ENCODE data around the gene HCN4. TPM values are rescaled to one million over a fixed set of nuclear protein-coding genes. Genes with fewer than 3 reads are reported as not detected.

Gene HCN4
- total RNA-seq, 1 donor from 2014 or later, result not detected

DNA sequence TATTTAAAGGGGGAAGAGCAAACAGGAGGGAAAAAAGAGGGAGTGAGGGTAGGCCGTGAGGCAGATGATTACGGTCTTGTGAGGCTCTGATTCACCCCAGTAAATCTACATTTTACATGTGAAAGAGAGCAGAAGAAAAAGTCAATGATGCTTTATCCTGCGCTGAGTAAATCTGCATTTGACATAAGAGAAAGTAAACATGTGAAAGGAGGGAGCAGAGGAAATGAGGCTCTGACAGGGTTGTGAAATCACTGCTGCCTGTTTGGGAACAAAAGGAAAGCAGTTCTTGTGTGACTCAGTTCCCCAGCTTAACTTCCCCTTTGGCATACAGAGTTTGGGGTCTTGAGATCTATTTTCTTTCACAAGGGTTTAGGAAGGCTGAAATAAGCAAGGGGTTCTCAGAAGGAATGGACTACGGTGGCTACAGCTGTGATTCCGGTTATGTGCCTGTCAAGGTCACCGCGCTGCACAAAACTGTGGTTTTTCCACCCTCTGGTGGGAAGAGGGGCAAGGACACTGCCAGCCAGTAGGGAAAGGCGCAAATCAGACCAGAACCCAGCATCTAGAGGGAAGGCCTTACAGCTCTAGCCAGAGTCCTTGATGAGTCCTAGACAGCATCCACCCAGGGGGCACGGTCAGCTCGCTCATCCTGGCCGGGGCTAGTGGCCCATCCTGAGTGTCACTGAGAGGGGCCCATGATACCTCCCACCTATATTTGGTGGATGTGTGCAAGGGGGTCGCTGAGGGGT lies 18.9 kb upstream of the HCN4 start:
- Mint-ChIP-seq H3K4me3 (no peak overlapping the region), H3K27ac (no peak overlapping the region), H3K36me3 (ENCODE audit: low read depth) (no peaks in the 10 kb centered on the region), H3K27me3 (peaks cover 12% of the 10 kb centered on the region), H3K9me3 (no peaks in the 10 kb centered on the region), H3K4me1 (no peaks in the 10 kb centered on the region)
- no peak for DNase-seq
- intact Hi-C loops (cut with micrococcal nuclease), result no loop called here

DNA sequence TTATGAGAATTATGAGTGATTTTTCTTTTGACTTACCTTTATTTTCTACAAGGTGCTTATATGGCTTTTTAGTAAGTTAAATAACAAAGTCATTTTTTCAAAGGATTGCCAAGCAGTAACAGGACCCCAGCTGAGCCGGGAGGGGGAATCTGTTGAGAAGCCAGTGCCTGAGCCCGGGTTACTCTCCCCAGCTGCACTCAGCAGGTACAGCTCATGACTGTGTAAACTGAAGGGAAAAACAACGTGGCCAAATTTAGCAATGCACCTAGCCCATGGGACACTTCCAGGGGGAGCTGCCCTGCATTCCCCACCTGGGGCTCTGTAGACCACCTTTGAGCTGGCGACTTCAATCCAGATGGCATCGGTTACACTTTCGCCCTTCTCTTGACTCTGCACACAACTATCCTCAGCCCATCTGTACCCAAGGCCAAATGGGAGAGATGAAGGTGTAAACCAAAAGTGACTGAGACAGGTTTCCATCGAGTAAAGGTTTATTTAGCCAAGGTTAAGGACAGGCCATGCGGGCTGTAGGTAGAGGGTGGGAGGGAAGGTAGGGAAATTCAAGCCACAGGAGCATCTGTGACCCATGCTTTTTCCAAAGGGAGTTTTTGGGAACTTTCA lies 18.2 kb upstream of the HCN4 start:
- Mint-ChIP-seq H3K36me3 (ENCODE audit: low read depth) (no peaks in the 10 kb centered on the region), H3K4me3 (no peak overlapping the region), H3K9me3 (no peaks in the 10 kb centered on the region), H3K4me1 (no peaks in the 10 kb centered on the region), H3K27ac (no peak overlapping the region), H3K27me3 (peaks cover 12% of the 10 kb centered on the region)
- intact Hi-C loops (cut with micrococcal nuclease), result no loop called here
- no peak for DNase-seq

DNA sequence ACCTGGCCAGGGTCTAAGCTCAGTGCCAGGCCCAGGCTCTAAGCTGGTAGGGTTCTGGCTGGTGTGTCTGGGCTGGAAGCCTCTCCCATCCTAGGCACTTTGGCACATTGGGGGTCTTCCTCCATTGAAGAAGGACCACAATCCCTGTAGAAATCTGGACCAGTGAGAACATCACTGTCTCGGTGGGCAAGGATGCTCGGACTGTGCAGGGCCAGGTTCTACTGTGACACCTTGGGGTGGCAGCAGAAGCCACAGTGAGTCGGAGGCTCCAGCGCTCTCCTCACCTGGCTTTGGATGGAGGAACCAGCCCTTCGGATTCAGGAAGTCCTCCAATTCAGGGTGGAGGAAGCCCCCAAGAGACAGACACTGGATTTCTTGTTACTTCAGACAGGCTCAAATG lies 17.5 kb upstream of the HCN4 start:
- Mint-ChIP-seq H3K4me3 (no peak overlapping the region), H3K4me1 (no peaks in the 10 kb centered on the region), H3K9me3 (no peaks in the 10 kb centered on the region), H3K27ac (no peak overlapping the region), H3K36me3 (ENCODE audit: low read depth) (no peaks in the 10 kb centered on the region), H3K27me3 (peaks cover 12% of the 10 kb centered on the region)
- no peak for DNase-seq
- intact Hi-C loops (cut with micrococcal nuclease), result no loop called here

DNA sequence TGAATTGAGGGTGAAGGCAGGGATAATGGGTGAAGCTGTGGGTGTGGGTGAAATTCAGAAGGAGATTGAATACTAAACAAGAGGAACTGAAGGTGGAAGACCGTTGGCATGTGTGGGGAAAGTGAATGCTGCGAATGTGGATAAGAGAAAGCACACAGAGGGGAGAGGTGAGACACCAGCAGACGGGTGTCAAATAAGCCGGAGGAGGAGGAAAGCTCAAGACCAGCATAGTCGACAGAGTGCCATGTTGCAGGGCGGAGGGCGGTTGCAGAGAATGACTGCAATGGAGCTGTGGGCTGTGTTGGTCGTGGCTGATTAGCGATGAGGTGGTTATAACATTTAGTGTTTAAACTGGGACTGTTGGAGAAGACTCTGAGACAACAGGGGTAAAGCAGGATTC lies 16.4 kb upstream of the HCN4 start:
- Mint-ChIP-seq H3K4me3 (no peak overlapping the region), H3K9me3 (no peaks in the 10 kb centered on the region), H3K27me3 (peaks cover 15% of the 10 kb centered on the region), H3K4me1 (no peaks in the 10 kb centered on the region), H3K27ac (no peak overlapping the region), H3K36me3 (ENCODE audit: low read depth) (no peaks in the 10 kb centered on the region)
- intact Hi-C loops (cut with micrococcal nuclease), result no loop called here
- DNase-seq, result no peak

DNA sequence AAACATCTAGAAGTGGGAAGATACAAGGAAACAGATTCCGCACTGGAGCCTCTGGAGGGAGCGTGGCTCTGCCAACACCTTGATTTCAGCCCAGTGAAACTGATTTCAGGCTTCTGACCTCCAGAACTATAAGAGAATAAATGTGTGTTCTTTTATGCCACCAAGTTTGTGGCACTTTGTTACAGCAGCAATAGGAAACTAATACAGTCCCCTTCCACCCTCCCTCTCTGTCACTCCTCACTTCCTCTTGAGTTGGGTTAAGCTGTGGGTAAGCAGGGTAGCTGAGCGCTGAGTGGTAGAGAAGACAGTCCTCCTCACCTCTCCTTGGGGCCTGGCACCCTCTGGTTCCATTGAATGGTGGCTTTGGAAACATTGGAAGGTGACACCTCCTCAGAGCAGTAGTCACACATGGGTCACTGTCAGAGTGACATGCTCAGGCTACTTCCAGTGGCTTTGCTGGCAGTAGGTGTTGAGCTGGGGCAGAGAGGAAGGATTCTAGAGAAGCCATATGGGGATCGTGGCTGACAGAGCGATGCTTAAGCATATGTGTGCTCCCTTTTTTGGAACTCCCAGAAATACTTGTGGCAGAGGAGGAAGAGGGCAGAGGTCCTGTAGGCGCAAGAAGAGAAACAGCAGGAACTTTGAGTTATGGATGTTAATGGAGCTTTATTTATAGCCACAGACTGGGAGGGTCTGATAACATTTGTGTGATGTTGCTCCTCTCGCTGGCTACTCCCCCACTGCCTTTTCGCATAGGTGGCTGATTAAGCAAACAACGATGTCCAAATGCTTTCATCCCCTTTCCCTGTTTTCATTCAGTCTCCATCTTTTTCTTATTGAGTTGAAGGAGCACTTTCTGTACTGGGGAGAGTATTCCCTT lies 14.8 kb upstream of the HCN4 start:
- H3K4me3 Mint-ChIP-seq, result no peak overlapping the region
- H3K4me1 Mint-ChIP-seq, result no peaks in the 10 kb centered on the region
- DNase-seq, result no peak
- no peak overlapping the region for H3K27ac Mint-ChIP-seq
- H3K36me3 Mint-ChIP-seq (ENCODE audit: low read depth), result no peaks in the 10 kb centered on the region
- H3K9me3 Mint-ChIP-seq, result no peaks in the 10 kb centered on the region
- peaks cover 13% of the 10 kb centered on the region for H3K27me3 Mint-ChIP-seq
- intact Hi-C loops (cut with micrococcal nuclease), result no loop called here

DNA sequence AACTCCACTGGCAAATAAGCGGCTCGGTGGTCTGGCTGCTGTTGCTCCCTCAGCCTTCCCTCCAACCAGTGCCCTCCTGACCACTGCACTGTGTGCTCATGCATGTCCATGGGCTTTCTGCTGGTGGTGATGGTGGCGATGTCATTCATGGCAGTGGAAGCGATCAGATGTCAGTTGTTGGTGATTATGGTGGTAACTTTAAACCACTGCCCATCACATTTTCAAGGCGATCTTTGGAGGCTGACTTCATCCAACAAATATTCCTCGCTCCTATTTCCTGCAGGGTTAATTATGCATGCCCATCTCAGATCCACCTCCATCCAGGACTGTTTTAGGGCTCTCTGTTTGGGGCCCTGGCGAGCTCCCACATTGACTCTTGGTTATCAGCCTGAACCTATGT lies 13.4 kb upstream of the HCN4 start:
- Mint-ChIP-seq H3K9me3 (no peaks in the 10 kb centered on the region), H3K27me3 (peaks cover 12% of the 10 kb centered on the region), H3K4me1 (no peaks in the 10 kb centered on the region), H3K4me3 (no peak overlapping the region), H3K36me3 (ENCODE audit: low read depth) (no peaks in the 10 kb centered on the region), H3K27ac (no peak overlapping the region)
- DNase-seq, result no peak
- intact Hi-C loops (cut with micrococcal nuclease), result no loop called here

DNA sequence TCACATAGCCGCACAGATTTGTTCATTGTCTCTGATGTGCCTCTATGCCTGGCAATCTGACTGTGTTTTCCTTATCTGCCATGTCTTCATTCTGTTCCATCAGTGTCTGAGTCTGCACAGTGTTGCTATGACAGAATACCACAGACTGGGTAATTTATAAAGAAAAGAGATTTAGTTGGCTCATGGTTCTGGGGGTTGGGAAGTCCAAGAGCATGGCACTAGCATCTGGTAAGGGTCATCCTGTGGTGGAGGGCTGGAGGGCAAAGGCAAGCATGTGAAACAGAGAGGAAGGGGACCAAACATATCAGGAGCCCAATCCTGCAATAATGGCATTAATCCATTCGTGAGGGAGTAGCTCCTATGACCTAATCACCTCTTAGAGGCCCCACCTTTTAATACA lies 11.9 kb upstream of the HCN4 start:
- Mint-ChIP-seq H3K4me1 (no peaks in the 10 kb centered on the region), H3K27me3 (peaks cover 8% of the 10 kb centered on the region), H3K4me3 (no peak overlapping the region), H3K9me3 (no peaks in the 10 kb centered on the region), H3K36me3 (ENCODE audit: low read depth) (no peaks in the 10 kb centered on the region), H3K27ac (no peak overlapping the region)
- intact Hi-C loops (cut with micrococcal nuclease), result no loop called here
- no peak for DNase-seq

DNA sequence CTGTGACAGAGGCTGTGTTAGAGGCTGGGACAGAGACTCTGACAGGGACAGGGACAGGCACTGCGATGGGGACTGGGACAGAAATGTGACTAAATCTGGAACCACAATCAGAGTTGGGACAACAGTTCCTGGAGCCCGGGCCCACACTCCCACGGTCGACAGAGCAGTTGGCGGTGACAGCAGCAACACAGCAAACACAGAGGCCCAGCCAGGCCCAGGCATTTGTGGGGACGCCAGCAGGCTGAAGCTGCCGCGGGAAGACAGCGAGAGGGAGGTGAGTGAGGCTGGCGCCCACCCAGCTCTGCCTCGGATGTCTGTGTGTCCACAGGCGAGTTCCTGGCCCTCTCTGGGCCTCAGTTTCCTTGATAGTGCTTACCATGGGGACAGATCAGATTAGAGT lies 9.3 kb upstream of the HCN4 start:
- DNase-seq, result no peak
- no peak overlapping the region for H3K27ac Mint-ChIP-seq
- no peaks in the 10 kb centered on the region for H3K4me1 Mint-ChIP-seq
- H3K36me3 Mint-ChIP-seq (ENCODE audit: low read depth), result no peaks in the 10 kb centered on the region
- no peak overlapping the region for H3K4me3 Mint-ChIP-seq
- intact Hi-C loops (cut with micrococcal nuclease), result no loop called here
- H3K27me3 Mint-ChIP-seq, result peaks cover 6% of the 10 kb centered on the region
- H3K9me3 Mint-ChIP-seq, result no peaks in the 10 kb centered on the region

DNA sequence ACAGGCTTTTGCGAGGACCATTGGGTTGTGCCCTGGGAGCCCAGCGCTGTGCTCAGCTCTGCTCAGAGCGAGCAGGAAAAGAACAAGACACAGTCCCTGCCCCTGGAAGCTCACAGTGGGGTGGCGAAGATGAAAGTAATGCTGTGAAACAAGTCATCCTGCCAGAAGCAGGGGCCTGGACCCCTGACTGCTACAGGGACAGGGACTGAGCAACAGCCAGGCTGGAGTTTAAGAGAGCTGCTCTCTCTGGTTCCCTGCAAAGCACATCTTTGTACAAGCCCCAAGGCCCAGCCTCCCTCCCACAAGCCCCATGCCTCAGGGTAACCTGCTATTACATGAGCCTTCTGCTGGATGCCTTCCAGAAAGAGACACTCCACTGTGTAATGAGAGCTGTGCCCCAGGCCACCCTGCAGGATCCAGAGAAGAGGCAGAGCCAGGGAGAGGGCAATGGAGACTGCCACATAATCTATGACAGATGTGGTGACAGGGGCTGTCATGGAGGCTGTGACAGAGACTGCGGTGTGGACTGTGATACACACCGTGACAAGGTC lies 7.1 kb upstream of the HCN4 start:
- intact Hi-C loops (cut with micrococcal nuclease), result no loop called here
- no peaks in the 10 kb centered on the region for H3K4me1 Mint-ChIP-seq
- H3K27ac Mint-ChIP-seq, result no peak overlapping the region
- H3K4me3 Mint-ChIP-seq, result no peak overlapping the region
- no peaks in the 10 kb centered on the region for H3K36me3 Mint-ChIP-seq (ENCODE audit: low read depth)
- peaks cover 21% of the 10 kb centered on the region for H3K27me3 Mint-ChIP-seq
- H3K9me3 Mint-ChIP-seq, result no peaks in the 10 kb centered on the region
- no peak for DNase-seq

DNA sequence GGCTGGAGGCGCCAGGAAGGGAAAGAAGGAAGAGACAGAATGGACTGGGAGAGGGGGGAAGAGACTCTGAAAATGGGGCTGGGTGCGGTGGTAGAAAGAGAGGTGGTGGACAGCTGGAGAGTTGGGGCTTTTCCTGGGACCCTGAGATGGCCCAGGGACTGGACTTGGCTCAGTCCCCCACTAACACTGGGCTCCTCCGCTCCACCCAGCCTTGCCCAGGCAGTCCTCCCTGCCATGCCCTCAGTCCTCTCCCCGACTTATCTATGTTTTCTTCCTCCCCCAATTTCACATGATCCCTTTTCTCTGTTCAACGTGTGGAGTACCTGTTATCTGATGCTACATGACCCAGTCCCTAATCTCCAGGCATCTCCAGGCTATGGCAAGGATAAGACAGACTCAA lies 6.3 kb upstream of the HCN4 start:
- no peak for DNase-seq
- no peak overlapping the region for H3K27ac Mint-ChIP-seq
- H3K4me3 Mint-ChIP-seq, result no peak overlapping the region
- H3K36me3 Mint-ChIP-seq (ENCODE audit: low read depth), result no peaks in the 10 kb centered on the region
- peaks cover 1% of the 10 kb centered on the region for H3K4me1 Mint-ChIP-seq
- intact Hi-C loops (cut with micrococcal nuclease), result no loop called here
- H3K9me3 Mint-ChIP-seq, result no peaks in the 10 kb centered on the region
- H3K27me3 Mint-ChIP-seq, result peaks cover 27% of the 10 kb centered on the region

DNA sequence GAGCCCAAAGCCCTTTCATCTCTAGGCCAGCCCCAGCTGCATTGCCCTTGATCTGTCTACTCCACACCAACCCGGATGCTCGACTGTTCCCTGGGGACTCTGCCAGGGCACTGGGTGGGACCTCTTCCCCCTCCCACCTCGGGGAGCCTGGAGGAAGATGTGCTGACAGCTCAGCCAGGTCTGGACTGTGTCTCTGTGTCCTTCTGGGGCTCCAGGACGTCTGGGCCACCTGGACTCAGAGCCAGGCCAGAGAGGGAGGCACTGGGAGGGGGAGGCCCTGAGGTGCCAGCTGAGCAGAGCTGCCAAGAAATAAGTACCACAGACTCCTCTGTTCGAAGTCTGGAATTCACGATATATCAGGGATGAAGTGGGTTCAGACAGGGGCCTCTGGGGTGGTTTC lies 5.8 kb upstream of the HCN4 start:
- Mint-ChIP-seq H3K36me3 (ENCODE audit: low read depth) (no peaks in the 10 kb centered on the region), H3K4me1 (peaks cover 2% of the 10 kb centered on the region), H3K27ac (no peak overlapping the region), H3K27me3 (peaks cover 31% of the 10 kb centered on the region), H3K9me3 (no peaks in the 10 kb centered on the region), H3K4me3 (no peak overlapping the region)
- DNase-seq, result no peak
- intact Hi-C loops (cut with micrococcal nuclease), result no loop called here

DNA sequence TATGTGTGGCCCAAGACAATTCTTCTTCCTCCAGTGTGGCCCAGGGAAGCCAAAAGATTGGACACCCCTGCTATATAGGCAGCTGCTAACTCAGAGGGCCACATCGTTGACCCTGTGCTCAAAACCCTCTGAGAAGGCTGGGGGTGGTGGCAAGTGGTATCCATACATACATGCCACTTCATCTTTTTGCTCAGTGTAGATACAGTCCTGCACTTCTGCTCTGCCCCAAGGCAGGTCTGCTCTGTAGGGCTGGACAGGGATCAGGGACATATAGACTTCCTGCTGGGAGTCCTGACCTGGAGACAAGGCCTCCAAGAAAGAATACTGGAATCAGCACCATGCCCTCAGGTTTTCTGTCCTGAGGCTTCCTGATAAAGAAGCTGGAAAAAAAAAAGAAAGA lies 4.5 kb upstream of the HCN4 start:
- no peak for DNase-seq
- H3K4me1 Mint-ChIP-seq, result peaks cover 2% of the 10 kb centered on the region
- H3K9me3 Mint-ChIP-seq, result no peaks in the 10 kb centered on the region
- intact Hi-C loops (cut with micrococcal nuclease), result no loop called here
- H3K27ac Mint-ChIP-seq, result no peak overlapping the region
- no peak overlapping the region for H3K4me3 Mint-ChIP-seq
- H3K27me3 Mint-ChIP-seq, result peaks cover 34% of the 10 kb centered on the region
- H3K36me3 Mint-ChIP-seq (ENCODE audit: low read depth), result no peaks in the 10 kb centered on the region

DNA sequence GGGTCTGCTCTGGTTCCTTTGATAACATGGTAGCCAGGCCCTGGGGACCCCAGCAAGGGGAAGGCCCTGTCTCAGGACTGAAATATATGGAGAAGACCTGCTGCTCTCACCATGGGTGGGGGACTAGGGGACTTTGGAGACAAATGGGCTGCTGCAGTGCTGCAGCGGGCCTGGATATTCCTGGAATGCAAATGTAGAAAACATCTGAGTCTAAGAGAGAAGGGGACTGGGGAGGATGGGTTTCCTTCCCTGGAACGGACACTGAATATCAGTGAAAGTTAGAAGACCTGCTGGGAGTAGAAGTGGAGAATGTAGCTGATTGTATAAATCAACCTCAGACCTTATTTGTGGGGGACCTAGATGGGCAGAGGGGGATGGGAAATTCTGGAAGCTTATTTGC lies 3.1 kb upstream of the HCN4 start:
- Mint-ChIP-seq H3K36me3 (ENCODE audit: low read depth) (no peaks in the 10 kb centered on the region), H3K27ac (no peak overlapping the region), H3K27me3 (peaks cover 37% of the 10 kb centered on the region), H3K4me1 (peaks cover 2% of the 10 kb centered on the region), H3K4me3 (no peak overlapping the region), H3K9me3 (no peaks in the 10 kb centered on the region)
- intact Hi-C loops (cut with micrococcal nuclease), result no loop called here
- no peak for DNase-seq

DNA sequence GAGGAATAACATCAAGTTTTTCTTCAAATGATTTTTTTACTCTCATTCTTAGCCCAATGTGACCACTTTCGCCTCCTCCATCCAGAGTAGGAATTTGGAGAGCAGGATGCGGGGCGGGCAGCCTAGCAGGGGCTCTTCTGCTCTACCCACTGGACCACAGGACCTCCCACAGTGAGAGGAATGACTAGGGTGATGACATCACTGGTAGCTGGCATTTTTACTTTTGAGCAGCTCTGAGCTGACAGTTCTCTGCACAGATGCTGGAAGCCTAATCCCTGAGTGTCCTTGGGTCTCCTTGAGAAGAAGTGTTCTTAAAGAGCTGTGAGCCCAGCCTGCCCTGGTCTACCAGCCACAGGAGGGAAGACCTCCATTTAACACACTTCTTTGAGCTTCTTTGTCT lies 1.4 kb upstream of the HCN4 start:
- Mint-ChIP-seq H3K4me3 (no peak overlapping the region), H3K27ac (peak overlapping the region; percentile 15), H3K4me1 (peaks cover 2% of the 10 kb centered on the region), H3K9me3 (no peaks in the 10 kb centered on the region), H3K27me3 (peaks cover 52% of the 10 kb centered on the region), H3K36me3 (ENCODE audit: low read depth) (no peaks in the 10 kb centered on the region)
- no peak for DNase-seq
- intact Hi-C loops (cut with micrococcal nuclease), result no loop called here

All from activated CD4-positive, alpha-beta T cell treated with anti-CD3 and anti-CD28 coated beads, Interleukin-2, amount 10 ng/mL, durations not matched to agents 24 days and 14 days (primary cell).